HCEC 1CT (cell line): Measurements from ENCODE around the gene CD96.

ENCODE experiments used
- DNase-seq: peaks from one replicate; pipeline ENCODE4 v3.0.0-alpha.2; 2017

CD96 gene

DNA sequence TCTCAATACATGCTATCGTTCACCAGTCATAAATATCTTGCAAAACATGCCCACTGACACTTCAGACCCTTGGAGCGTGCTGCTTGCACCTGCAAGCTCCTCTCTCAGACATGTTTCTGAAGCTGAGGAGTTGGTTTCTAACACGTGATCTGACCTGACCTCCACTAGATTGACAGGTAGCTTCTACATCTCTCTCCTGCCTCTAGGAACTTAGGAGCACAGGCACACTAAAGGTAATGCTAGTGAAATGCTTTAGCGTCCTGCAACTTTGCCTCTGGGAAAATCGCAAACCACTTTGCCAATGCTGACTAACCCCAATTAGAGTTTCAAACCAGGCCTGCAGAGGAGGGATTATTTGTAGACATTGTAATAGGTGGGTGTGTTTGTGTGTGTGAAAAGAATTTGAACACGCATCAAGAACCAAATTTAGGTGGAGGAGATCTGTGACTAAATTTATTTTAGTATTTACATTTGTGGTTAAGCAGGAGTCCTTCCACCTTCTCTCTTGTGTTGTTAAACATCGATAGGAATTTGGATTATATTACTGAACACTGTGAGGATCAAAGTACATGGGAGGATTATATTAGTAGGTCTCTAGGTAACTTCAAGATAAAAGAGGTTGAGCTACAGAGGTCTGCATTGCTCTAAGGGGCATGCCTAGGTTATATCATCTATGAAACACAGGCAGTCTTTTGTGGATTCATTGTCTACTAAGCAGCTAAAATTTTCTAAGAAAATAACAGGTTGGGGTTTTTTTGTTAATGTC is 139.8 kb downstream of the CD96 start:
- DNase-seq = no peak

DNA sequence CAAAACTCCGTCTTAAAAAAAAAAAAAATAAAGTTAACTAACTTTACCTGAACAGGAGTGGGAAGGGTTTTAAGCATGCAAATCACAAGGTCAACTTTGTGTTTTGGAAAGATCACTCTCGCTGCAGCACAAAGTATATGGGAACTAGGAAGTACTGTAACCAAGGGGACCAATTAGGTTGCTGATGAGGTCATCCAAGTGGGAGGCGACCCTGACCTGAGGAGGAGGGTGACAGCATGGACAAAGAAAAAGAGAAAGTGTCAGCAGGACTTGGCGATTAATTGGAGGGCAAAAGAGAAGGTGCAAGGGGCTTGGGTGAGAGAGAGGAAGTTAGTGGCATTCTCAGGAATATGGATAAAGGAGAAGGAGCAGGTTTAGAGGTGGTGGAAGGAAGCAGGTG is 142.6 kb downstream of the CD96 start:
- DNase-seq = no peak

DNA sequence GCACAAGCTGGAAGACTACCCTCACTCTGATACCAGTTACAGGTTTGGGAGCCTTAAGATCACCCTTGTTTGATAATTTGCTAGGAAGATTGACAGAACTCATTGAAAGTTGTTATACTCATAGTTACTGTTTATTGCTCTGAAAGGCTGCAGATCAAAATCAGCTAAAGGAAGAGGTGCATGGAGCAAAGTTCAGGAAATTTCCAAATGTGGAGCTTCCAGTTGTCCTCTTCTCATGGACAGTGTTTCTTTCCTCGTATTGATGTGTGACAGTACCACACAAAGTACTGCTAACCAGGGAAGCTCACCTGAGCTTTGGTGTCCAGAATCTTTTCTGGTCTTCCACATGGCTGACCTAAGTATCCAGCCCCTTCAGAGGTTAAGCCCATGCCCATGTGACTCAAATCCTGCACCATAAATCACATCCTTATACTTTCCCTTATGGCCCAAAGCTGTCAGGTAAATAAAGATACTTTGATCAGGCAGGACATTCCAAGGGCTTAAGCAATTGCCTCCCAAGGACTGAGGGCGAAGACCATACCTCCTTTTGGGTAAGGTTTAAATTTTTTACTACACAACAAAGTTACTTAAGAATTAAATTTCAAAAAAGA is 146.3 kb downstream of the CD96 start:
- DNase-seq = no peak

DNA sequence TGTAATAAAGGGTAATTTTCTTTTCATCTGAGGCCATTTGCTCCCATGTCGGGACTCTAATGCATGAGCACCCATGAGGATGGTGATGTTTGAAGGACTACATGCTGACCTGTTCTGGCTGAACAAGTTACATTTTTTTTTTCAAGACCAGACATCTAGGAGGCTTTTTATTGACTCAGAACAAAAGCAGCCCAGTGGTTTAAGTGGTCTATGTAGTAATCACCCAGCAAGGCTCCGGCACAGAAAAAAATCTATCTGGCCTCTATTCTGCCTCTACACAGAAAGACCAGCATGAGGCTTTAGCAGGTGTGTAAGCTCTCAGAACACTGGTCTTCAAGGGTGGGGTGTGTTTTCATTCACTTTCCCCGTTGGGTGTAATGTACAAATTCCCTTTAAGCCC is 148.2 kb downstream of the CD96 start:
- DNase-seq = peak; percentile 55

DNA sequence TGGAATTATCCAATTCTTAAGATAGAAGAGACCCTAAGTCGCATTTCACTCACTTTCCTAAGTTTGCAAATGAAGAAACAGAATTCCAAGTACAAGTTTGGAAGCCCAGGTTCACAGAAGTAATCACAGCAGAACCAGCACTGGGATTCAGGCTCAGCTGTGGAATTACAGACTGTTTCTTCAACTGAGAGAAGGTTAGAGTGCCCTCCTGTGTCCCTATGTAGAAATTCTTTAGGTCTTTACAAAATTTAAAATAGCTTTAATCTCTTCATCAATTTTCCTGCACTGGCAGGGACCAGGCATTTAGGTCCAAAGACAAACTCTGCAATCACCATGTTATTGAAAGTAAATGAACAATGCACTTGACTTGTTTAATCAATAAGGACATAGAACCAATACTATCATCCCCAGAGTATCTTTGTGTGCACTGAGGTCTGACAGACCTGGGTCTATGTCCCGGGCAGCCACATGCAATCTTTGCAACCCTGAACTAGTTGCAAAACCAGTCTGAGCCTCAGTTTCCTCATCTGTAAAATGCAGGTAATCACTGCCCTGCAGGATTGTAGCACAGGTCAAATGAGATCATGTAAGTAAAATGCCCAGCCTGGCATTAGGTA is 149.4 kb downstream of the CD96 start:
- peak; percentile 69 for DNase-seq

DNA sequence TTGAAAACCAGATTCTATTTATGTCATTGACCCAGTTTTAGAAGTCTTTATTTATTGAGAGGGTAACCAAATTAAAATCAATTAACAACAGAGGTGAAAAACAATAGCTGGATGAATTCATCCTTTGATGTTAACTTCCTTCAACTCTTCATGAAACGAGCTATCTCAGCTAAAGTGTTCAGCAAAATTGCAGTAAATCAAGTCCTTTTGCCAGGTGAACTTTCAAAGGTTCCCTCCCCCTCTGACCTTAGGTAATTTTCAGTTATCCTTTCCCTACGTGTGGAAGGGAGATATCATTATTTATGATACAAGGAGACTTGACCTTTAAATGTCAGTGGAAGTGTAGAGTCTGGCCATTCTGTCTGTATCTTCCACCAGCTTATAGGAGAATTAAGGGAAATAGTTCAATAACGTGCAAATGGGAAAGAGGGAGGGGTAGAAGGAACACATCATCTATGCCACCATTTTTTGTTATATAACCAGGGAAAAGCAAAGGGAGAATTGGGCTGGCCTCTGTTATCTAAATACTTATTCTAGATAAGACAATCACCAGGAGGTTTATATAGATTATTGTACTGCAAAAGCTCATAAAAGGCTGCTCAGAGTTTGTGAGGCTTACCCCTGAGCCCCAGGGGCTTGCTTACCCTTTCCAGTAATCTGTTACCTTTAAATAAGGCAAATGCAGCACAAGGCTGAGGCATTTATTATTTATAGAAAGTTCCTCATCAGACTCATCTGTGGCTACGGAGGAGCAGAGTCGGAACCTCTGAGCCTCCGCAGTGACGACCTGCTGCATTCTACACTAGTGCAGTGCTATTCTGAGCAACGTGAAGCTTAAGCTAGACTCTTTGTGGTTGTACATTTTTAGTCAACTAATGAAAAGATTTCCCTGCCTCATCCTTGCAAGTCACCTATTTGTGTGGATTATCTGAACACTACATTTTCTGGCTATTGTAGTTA is 150.9 kb downstream of the CD96 start:
- DNase-seq = no peak

DNA sequence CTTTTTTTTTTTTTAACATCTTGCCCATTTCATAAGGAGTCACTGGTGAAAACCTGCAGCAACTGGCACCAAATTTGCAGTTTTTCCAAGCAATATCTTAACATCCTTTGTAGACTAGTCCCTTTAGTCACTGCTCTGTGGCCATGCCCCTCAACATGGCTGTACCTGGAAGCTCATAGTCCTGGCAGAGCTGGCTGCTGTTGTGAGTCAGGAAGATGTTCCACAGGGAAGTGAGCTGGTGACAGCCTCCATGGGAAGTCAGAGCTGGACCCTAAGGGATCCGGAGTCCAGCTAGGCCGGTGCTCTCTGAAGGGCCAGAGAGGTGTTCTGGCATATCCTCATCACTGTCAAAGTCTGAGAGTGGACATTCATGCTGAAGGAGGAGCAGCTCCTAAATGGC is 152.5 kb downstream of the CD96 start:
- no peak for DNase-seq

DNA sequence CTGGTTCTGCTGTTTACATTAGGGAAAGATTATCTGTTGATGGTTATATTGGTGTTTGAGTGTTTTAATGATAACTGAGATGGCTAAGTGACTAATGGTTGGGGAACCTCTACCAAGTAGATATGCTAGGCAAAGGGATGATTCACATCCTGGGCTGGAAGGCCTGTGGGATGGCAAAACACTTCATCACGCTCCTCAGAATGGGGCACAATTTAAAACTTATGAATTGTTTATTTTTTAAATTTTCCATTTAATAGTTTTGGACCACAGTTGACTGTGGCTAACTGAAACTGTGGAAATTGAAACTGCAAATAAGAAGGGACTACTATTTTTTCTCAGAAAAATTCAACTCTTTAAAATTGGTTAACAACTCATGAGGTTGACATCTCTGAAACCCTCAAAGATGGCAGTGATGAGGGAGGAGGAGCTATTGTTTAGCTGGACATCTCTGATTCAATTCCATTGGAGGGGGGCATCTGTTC is 153.7 kb downstream of the CD96 start:
- DNase-seq = peak; percentile 87

DNA sequence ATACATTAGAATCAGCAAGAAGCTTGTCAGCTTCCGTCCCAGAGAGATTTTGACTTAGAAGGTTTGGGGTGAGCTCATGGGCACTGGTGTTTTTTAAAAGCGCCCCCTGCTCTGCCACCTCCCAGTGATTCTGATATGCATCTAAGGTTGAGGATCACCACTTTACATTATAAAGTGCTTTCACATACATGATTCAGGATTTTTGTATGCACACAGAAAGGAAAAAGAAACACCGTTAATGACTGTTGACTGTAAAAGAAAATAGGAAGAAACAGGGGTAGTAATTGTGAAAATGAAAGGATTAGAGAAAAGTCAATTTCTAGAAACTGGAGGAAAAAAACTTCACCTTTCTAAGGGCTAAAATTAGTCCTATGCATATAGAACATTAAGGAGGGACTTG is 158.1 kb downstream of the CD96 start:
- DNase-seq = no peak

DNA sequence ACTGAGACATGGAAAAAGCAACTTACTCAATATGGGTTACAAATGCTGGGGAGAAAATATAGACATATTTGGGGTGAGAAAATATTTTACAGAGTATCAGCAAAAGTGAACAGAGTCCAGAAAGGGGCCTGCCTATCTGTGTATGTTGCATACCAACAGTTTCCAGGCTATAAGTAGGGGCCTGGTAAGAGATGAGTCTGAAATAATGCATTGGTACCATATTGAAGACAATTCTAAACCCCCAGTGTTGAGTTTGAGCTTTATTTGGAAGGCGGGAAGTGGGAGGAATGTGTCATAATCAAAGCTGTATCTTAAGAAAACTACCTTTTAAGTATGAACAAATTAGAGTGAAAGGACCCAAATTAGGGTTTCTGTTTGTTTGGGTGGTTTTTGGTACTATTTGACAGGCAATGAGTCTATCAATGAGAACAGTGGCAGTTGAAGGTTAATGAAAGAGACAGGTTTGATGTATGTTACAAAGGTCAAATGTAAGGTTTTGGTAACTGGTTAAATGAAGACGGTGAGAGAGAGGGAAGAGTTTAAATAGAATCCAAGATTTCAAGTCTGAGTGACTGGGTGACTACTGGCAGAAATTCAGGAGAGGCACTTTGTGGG is 159.4 kb downstream of the CD96 start:
- no peak for DNase-seq
